ENCODE results near the gene PRKCH.

GRCh38 chr14:61279082-61279481 lies 42.3 kb upstream of the PRKCH start:
- TF ChIP-seq CTCF (conservative IDR thresholded peaks at IDR 0.05; ENCODE audit: low read length), result no peak
- TF ChIP-seq EZH2phosphoT487 (IDR thresholded peaks at IDR 0.05; ENCODE audit: borderline replicate concordance, low read depth, low read length), result no peak
